GM12865 (cell line): ENCODE measurements around the gene CACNA1I.

Source experiments
- DNase-seq: peaks from one replicate; pipeline ENCODE4 v3.0.0; 2010; ENCODE audit warnings: low read depth
- H3K4me3 ChIP-seq: 2 replicates; pipeline ENCODE4 v1.5.1; 2011; ENCODE audit warnings: mild to moderate bottlenecking, low read depth, low read length, control low read depth
- CTCF ChIP-seq: IDR thresholded peaks from 2 replicates; pipeline ENCODE4 v1.5.1; 2011; ENCODE audit warnings: low read length, control low read depth, low read depth, inconsistent platforms; ENCODE audit not compliant: insufficient read depth; ENCODE audit errors: missing control alignments

CACNA1I gene

GRCh38 chr22:39658367-39658766, 87.8 kb downstream of the CACNA1I start:
- no peak overlapping the region for H3K4me3 ChIP-seq
- DNase-seq, result no peak
- TF ChIP-seq CTCF, result no peak

- no peak overlapping the region for H3K4me3 ChIP-seq
- no peak for DNase-seq
Observed at GRCh38 chr22:39658806-39659463, 88.4 kb downstream of the CACNA1I start.

GRCh38 chr22:39661501-39661841, 90.9 kb downstream of the CACNA1I start:
- no peak for TF ChIP-seq CTCF
- DNase-seq, result no peak
- no peak overlapping the region for H3K4me3 ChIP-seq

More at GRCh38 chr22:39658806-39659463, 88.4 kb downstream of the CACNA1I start:
- TF ChIP-seq CTCF, result no peak

GRCh38 chr22:39661842-39662685, 91.5 kb downstream of the CACNA1I start:
- H3K4me3 ChIP-seq, result no peak overlapping the region
- TF ChIP-seq CTCF, result no peak
- DNase-seq, result no peak

- no peak for TF ChIP-seq CTCF
- DNase-seq, result no peak
- H3K4me3 ChIP-seq, result no peak overlapping the region
Observed at GRCh38 chr22:39662686-39663052, 92.1 kb downstream of the CACNA1I start.

- H3K4me3 ChIP-seq, result no peak overlapping the region
- no peak for TF ChIP-seq CTCF
- DNase-seq, result no peak
Observed at GRCh38 chr22:39663751-39664150, 93.2 kb downstream of the CACNA1I start.
